CMK (cell line): Measurements from ENCODE around the gene RABL6.
A peak's percentile ranks its signal among the peaks of the same experiment; 100 is the strongest.
"Not testable (repeated sequence)": the region's sequence is repeated elsewhere in the genome, so short reads cannot be mapped to it uniquely, and the experiment has no call there.

ENCODE experiments used
- DNase-seq: peaks from one replicate; pipeline ENCODE4 v3.0.0-alpha.2; 2010; ENCODE audit warnings: low read depth

RABL6 gene

GRCh38 chr9:136776947-136777346 lies 30.8 kb upstream of the RABL6 start:
- no peak for DNase-seq

- DNase-seq: no peak
Observed at GRCh38 chr9:136777359-136777758, 30.4 kb upstream of the RABL6 start.

- DNase-seq: no peak
Observed at GRCh38 chr9:136779808-136780207, 27.9 kb upstream of the RABL6 start.

- DNase-seq: no peak
Observed at GRCh38 chr9:136782452-136782851, 25.3 kb upstream of the RABL6 start.

- DNase-seq: no peak
Observed at GRCh38 chr9:136784249-136784996, 23.3 kb upstream of the RABL6 start.

- DNase-seq: no peak
Observed at GRCh38 chr9:136784997-136785361, 22.8 kb upstream of the RABL6 start.

GRCh38 chr9:136785565-136786355 lies 22.0 kb upstream of the RABL6 start:
- DNase-seq: not testable (repeated sequence)

GRCh38 chr9:136786451-136786850 lies 21.3 kb upstream of the RABL6 start:
- no peak for DNase-seq

GRCh38 chr9:136786983-136787382 lies 20.8 kb upstream of the RABL6 start:
- DNase-seq: not testable (repeated sequence)

GRCh38 chr9:136787690-136788400 lies 19.9 kb upstream of the RABL6 start:
- DNase-seq: peak; percentile 82

GRCh38 chr9:136788644-136789522 lies 18.9 kb upstream of the RABL6 start:
- not testable (repeated sequence) for DNase-seq

GRCh38 chr9:136789523-136789937 lies 18.2 kb upstream of the RABL6 start:
- no peak for DNase-seq

- peak; percentile 98 for DNase-seq
Observed at GRCh38 chr9:136790640-136791515, 16.9 kb upstream of the RABL6 start, which contains the start of gene TMEM141. TMEM141 (plus strand) TSS chr9:136791344; CDS start chr9:136791371, 27 bp downstream.

GRCh38 chr9:136791516-136792276 lies 16.1 kb upstream of the RABL6 start:
- DNase-seq: no peak

- no peak for DNase-seq
Observed at GRCh38 chr9:136792321-136793085, 15.2 kb upstream of the RABL6 start.

- no peak for DNase-seq
Observed at GRCh38 chr9:136793086-136793946, 14.4 kb upstream of the RABL6 start.

GRCh38 chr9:136794281-136794999 lies 13.3 kb upstream of the RABL6 start:
- DNase-seq: no peak

- DNase-seq: no peak
Observed at GRCh38 chr9:136795000-136795348, 12.8 kb upstream of the RABL6 start.
